Measurements from ENCODE around the gene TCEAL5. TPM values are rescaled to one million over a fixed set of nuclear protein-coding genes. Genes with fewer than 3 reads are reported as not detected.

TCEAL5 gene
- total and polyA plus RNA-seq, 2 of the 8 experiments (the other 6 are each of a cell fraction or from before 2014, with no cell fraction given): 0.17 to 6.6 TPM

GRCh38 chrX:103254921-103255493 is 21.5 kb downstream of the TCEAL5 start, which contains the start of gene TCEAL8:
TCEAL8 (minus strand) TSS chrX:103255155; CDS start chrX:103253979, 1,176 bp downstream.
- DNase-seq (ENCODE audit: low read depth in 1 of 2, low spot score in 2 of 2) (peak; percentile 31 to 61), FAIRE-seq (peak; percentile 86)
- Histone ChIP-seq H2BK15ac (ENCODE audit: low read length) (no peak within 1 kb of the TSS), H3K79me1 (ENCODE audit: low read depth, low read length) (no peaks in the 10 kb centered on the region), H3K23me2 (ENCODE audit: low read depth, low read length) (0 out of 2 replicates have a peak, but pooled peaks cover 2% of the 10 kb centered on the region), H3K18ac (ENCODE audit: extremely low read depth, low read length) (peak within 1 kb of the TSS; percentile 83; the same call in 1 of the 2 replicates), H4K8ac (ENCODE audit: extremely low read depth, insufficient read depth, low read length) (peak within 1 kb of the TSS; percentile 81; the same call in 1 of the 2 replicates), H4K91ac (replicated peaks; ENCODE audit: insufficient read length, low read length) (no peak within 1 kb of the TSS), H2BK20ac (ENCODE audit: low read length) (no peak within 1 kb of the TSS), H2BK12ac (ENCODE audit: low read depth, low read length) (no peak within 1 kb of the TSS; the same call in 1 of the 2 replicates), H2AK5ac (ENCODE audit: low read depth, low read length) (no peak within 1 kb of the TSS), H3K23ac (ENCODE audit: insufficient read length) (no peak within 1 kb of the TSS), H3K4me3 (ENCODE audit: extremely low read depth in 1 of 4, insufficient read depth in 2 of 4, low read depth in 3 of 4, low read length in 4 of 4) (peak within 1 kb of the TSS; percentile 84 to 96 (median 88)), H3K4me1 (replicated peaks in 1 of 4; ENCODE audit: control insufficient read depth in 3 of 4, insufficient read depth in 4 of 4, low read length in 3 of 4) (peaks cover 0 to 3% (median 0%) of the 10 kb centered on the region in 4 experiments; a peak in 2 of 7 replicates), H3K27ac (ENCODE audit: low read depth, low read length) (peak within 1 kb of the TSS; percentile 86), H4K5ac (ENCODE audit: insufficient read length, low read depth, low read length) (peak within 1 kb of the TSS; percentile 57), H3K9ac (replicated peaks in 1 of 4; ENCODE audit: extremely low read depth in 1 of 4, low read depth in 3 of 4, low read length in 3 of 4) (peak within 1 kb of the TSS; percentile 60 to 89 (median 82)), H2AFZ (ENCODE audit: low read length) (peak within 1 kb of the TSS; percentile 90), H3K27me3 (replicated peaks in 1 of 4; ENCODE audit: control insufficient read depth in 3 of 4, extremely low read depth in 1 of 4, insufficient read depth in 3 of 4, low read length in 3 of 4) (no peaks in the 10 kb centered on the region), H4K20me1 (replicated peaks in 1 of 2; ENCODE audit: control insufficient read depth in 1 of 2, insufficient read depth in 2 of 2, low read length in 2 of 2) (no peaks in the 10 kb centered on the region), H3K4ac (replicated peaks; ENCODE audit: insufficient read length, low read depth, low read length) (peak within 1 kb of the TSS; percentile 66), H3K14ac (ENCODE audit: insufficient read length) (no peak within 1 kb of the TSS), H3K9me3 (ENCODE audit: insufficient read depth in 2 of 2, low read depth in 1 of 2, low read length in 1 of 2) (no peaks in the 10 kb centered on the region), H3K79me2 (ENCODE audit: control insufficient read depth in 1 of 2, insufficient read depth in 2 of 2, low read length in 2 of 2) (peaks cover 0 to 13% of the 10 kb centered on the region in 2 experiments; a peak in 2 of 4 replicates), H2BK5ac (ENCODE audit: low read depth, low read length) (peak within 1 kb of the TSS; percentile 29), H3K4me2 (ENCODE audit: insufficient read depth in 1 of 2, low read depth in 2 of 2, low read length in 2 of 2) (peak within 1 kb of the TSS; percentile 73 to 82), H2BK120ac (replicated peaks; ENCODE audit: low read depth, low read length) (peak within 1 kb of the TSS; percentile 69), H3K56ac (replicated peaks; ENCODE audit: insufficient read length, low read depth, low read length) (peak within 1 kb of the TSS; percentile 86), H3K36me3 (ENCODE audit: control insufficient read depth in 2 of 4, insufficient read depth in 4 of 4, low read length in 3 of 4) (peaks cover 0 to 14% (median 6%) of the 10 kb centered on the region in 4 experiments; a peak in 5 of 8 replicates)
- WGBS, 2 experiments (ENCODE audit: extremely low coverage in 1 of 2, insufficient coverage in 1 of 2, insufficient read length in 1 of 2, insufficient replicate concordance in 2 of 2, low coverage in 1 of 2, low lambda C conversion rate in 2 of 2, missing lambda C conversion rate in 1 of 2): 2% methylated on average over 18 of the region's 22 CpGs; no CpG with 5 or more reads in 1 of the 2 experiments
- ChIA-PET POLR2A (ENCODE audit: partially characterized antibody) (interaction anchor here (0.6 to 1.9 kb wide), 7 partner anchors 8 to 180 kb away, joined by 3 to 10 read pairs (median 4); no protein-coding TSS in a partner anchor), CTCF (ENCODE audit: partially characterized antibody) (no interaction called here)
- TF ChIP-seq EP300 (IDR thresholded peaks at IDR 0.05; ENCODE audit: borderline replicate concordance in 1 of 2, low read depth in 2 of 2, low read length in 2 of 2) (no peak), JUND (IDR thresholded peaks at IDR 0.05; ENCODE audit: low read length) (no peak), ATF3 (IDR thresholded peaks at IDR 0.05; ENCODE audit: insufficient read depth, low read depth, low read length) (0 out of 2 replicates have a peak, but pooled peaks have one; percentile 16), RBBP5 (IDR thresholded peaks at IDR 0.05; ENCODE audit: borderline replicate concordance, low read depth, low read length) (no peak), SIN3A (conservative IDR thresholded peaks at IDR 0.05 in 1 of 2, IDR thresholded peaks at IDR 0.05 in 1 of 2; ENCODE audit: low read depth in 1 of 2, low read length in 2 of 2) (no peak), CEBPB (IDR thresholded peaks at IDR 0.05; ENCODE audit: low read depth, low read length) (no peak)
